Ishikawa (cell line): ENCODE measurements around the gene TSPAN4.

Experiments
- CEBPB ChIP-seq: IDR thresholded peaks from 2 replicates; pipeline ENCODE4 v1.6.1; 2012
- CREB1 ChIP-seq: IDR thresholded peaks from 2 replicates; pipeline ENCODE4 v1.6.1; 2012; ENCODE audit warnings: low read depth
- EGR1 ChIP-seq: IDR thresholded peaks from 2 replicates; pipeline ENCODE4 v1.6.1; 2012
- EP300 ChIP-seq: IDR thresholded peaks from 2 replicates; pipeline ENCODE4 v1.6.1; 2012; ENCODE audit warnings: borderline replicate concordance
- FOXM1 ChIP-seq: IDR thresholded peaks from 2 replicates; pipeline ENCODE4 v1.6.1; 2012; ENCODE audit warnings: low read depth, borderline replicate concordance
- NFIC ChIP-seq: IDR thresholded peaks from 2 replicates; pipeline ENCODE4 v1.6.1; 2012
- RAD21 ChIP-seq: IDR thresholded peaks from 2 replicates; pipeline ENCODE4 v1.6.1; 2012; ENCODE audit warnings: low read depth
- TAF1 ChIP-seq: IDR thresholded peaks from 2 replicates; pipeline ENCODE4 v1.6.1; 2012; ENCODE audit warnings: low read depth, mild to moderate bottlenecking
- TCF12 ChIP-seq: IDR thresholded peaks from 2 replicates; pipeline ENCODE4 v1.6.1; 2012; ENCODE audit warnings: low read depth
- TEAD4 ChIP-seq: IDR thresholded peaks from 2 replicates; pipeline ENCODE4 v1.6.1; 2012
- YY1 ChIP-seq: IDR thresholded peaks from 2 replicates; pipeline ENCODE4 v1.6.1; 2012; ENCODE audit warnings: low read depth
- ZBTB7A ChIP-seq: IDR thresholded peaks from 2 replicates; pipeline ENCODE4 v1.6.1; 2012; ENCODE audit warnings: low read depth
- TF ChIP-seq, protein P1 (sequence below): IDR thresholded peaks from 2 replicates; pipeline ENCODE4 v1.6.1; 2012
- TF ChIP-seq, protein P2 (sequence below): IDR thresholded peaks from 2 replicates; pipeline ENCODE4 v1.6.1; 2012
- TF ChIP-seq, protein P3 (sequence below): IDR thresholded peaks from 2 replicates; pipeline ENCODE4 v1.6.1; 2012; ENCODE audit warnings: low read depth, mild to moderate bottlenecking

Gene TSPAN4

GRCh38 chr11:795634-796564, 46.8 kb upstream of the TSPAN4 start:
- TF ChIP-seq ZBTB7A: 0 out of 2 replicates have a peak, but pooled peaks have one; percentile 8
- TF ChIP-seq FOXM1: no peak

GRCh38 chr11:796565-797295, 45.9 kb upstream of the TSPAN4 start:
- TF ChIP-seq, protein P1, sequence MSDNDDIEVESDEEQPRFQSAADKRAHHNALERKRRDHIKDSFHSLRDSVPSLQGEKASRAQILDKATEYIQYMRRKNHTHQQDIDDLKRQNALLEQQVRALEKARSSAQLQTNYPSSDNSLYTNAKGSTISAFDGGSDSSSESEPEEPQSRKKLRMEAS: no peak
- TF ChIP-seq RAD21 (no peak), FOXM1 (no peak), EGR1 (no peak), NFIC (no peak), YY1 (no peak)
- TF ChIP-seq, protein P2, sequence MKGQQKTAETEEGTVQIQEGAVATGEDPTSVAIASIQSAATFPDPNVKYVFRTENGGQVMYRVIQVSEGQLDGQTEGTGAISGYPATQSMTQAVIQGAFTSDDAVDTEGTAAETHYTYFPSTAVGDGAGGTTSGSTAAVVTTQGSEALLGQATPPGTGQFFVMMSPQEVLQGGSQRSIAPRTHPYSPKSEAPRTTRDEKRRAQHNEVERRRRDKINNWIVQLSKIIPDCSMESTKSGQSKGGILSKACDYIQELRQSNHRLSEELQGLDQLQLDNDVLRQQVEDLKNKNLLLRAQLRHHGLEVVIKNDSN: no peak
- TF ChIP-seq, protein P3, sequence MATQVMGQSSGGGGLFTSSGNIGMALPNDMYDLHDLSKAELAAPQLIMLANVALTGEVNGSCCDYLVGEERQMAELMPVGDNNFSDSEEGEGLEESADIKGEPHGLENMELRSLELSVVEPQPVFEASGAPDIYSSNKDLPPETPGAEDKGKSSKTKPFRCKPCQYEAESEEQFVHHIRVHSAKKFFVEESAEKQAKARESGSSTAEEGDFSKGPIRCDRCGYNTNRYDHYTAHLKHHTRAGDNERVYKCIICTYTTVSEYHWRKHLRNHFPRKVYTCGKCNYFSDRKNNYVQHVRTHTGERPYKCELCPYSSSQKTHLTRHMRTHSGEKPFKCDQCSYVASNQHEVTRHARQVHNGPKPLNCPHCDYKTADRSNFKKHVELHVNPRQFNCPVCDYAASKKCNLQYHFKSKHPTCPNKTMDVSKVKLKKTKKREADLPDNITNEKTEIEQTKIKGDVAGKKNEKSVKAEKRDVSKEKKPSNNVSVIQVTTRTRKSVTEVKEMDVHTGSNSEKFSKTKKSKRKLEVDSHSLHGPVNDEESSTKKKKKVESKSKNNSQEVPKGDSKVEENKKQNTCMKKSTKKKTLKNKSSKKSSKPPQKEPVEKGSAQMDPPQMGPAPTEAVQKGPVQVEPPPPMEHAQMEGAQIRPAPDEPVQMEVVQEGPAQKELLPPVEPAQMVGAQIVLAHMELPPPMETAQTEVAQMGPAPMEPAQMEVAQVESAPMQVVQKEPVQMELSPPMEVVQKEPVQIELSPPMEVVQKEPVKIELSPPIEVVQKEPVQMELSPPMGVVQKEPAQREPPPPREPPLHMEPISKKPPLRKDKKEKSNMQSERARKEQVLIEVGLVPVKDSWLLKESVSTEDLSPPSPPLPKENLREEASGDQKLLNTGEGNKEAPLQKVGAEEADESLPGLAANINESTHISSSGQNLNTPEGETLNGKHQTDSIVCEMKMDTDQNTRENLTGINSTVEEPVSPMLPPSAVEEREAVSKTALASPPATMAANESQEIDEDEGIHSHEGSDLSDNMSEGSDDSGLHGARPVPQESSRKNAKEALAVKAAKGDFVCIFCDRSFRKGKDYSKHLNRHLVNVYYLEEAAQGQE: no peak

DNA sequence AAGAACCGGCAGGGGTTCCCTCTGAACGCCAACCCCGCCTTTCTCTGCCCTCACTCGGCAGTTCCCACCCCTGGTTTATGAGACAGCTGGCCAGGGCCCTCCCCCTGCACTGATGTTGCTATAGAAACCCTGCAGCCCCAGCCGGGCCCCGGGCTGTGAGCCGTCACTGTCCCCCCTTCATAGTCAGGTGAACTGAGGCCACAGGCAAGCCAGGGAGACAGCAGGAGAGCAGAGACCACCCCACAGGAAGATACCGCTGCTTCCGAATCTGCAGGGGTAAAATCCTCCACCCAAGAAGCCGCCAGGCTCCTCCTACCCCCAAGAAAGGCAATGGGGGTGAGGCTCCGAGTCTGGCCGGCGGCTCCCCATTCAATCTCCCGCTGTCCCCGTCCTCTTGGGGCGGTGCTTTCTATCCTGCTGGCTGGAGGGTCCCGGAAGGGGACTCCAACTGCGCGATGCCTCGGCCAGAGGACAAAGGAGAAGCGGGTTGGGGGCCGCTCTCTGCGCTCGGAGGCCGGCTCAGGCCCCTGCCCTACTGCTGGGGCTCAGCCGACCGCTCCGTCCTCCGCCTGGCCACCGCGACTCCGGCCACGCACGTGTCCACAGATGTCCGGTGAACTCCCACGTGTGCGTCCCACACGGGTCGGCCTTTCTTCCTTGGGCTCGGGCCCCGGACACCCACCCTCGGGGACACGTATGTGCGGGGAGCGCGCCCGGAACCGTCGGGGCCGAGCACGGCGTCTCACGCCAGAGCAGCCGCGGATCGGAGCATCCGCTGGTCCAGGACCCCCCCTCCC, 45.2 kb upstream of the TSPAN4 start:
- TF ChIP-seq, protein P2: no peak; the same call in 1 of the 2 replicates
- TF ChIP-seq, protein P1: peak; percentile 82
- no peak for TF ChIP-seq TEAD4
- TF ChIP-seq ZBTB7A: peak; percentile 35; the same call in 1 of the 2 replicates
- TF ChIP-seq EGR1: peak; percentile 37; the same call in 1 of the 2 replicates
- TF ChIP-seq CREB1: no peak
- TF ChIP-seq, protein P3: no peak
- TF ChIP-seq TCF12: no peak
- no peak for TF ChIP-seq RAD21
- TF ChIP-seq TAF1: peak; percentile 39; the same call in 1 of the 2 replicates

DNA sequence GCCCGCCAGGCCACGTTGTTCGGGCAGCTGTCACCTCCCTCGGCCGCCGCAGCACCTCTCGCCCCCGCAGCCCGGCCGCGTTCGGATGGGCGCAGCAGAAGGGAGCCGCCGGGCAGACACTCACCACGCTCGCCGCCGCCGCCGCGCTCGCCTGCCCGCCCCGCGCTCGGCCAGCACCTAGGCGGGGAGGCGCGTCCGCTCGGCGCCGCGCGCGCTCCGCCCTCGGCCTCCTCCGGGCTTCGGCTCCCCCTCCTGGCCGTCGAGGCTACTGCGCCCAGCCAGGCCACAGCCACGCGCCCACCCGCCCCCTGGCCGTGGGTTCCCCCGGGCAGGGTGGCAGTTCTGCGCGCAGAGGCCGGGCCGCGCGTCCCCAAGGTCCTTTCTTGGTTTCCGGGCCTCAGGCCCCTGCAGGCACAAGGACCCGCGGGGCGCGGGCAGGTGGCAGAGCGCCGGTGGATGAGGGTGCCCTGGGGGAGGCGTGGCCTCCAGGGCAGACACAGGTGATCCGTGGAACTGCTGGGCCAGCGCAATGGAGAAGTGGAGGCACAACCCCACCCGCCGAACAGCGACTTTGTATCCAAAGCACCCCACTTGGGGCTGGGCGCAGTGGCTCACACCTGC, 44.4 kb upstream of the TSPAN4 start, which contains the start of gene SLC25A22:
TSS of gene SLC25A22 (minus strand) at position 189 of the 621 bp plus-strand sequence. CDS start 3,275 bp downstream, outside the sequence.
- TF ChIP-seq, protein P2: no peak
- TF ChIP-seq CREB1: no peak
- peak; percentile 1; the same call in 1 of the 2 replicates for TF ChIP-seq TEAD4
- no peak for TF ChIP-seq FOXM1
- TF ChIP-seq, protein P3: no peak
- peak; percentile 52; the same call in 1 of the 2 replicates for TF ChIP-seq RAD21
- TF ChIP-seq, protein P1: peak; percentile 9; the same call in 1 of the 2 replicates
- no peak for TF ChIP-seq NFIC
- TF ChIP-seq CEBPB: no peak
- TF ChIP-seq EGR1: 0 out of 2 replicates have a peak, but pooled peaks have one; percentile 1
- no peak for TF ChIP-seq YY1
- TF ChIP-seq ZBTB7A: peak; percentile 99
- TF ChIP-seq TAF1: no peak; the same call in 1 of the 2 replicates
- TF ChIP-seq EP300: no peak
- TF ChIP-seq TCF12: no peak
